ENCODE measurements around the gene VSTM2L. TPM values are rescaled to one million over a fixed set of nuclear protein-coding genes. Genes with fewer than 3 reads are reported as not detected.

Gene VSTM2L
- total and polyA plus RNA-seq, 2 of the 13 experiments (the other 11 are each of a cell fraction or from before 2014, with no cell fraction given) = not detected

- intact Hi-C loops (cut with micrococcal nuclease; ENCODE audit: unreplicated experiment) (no loop called here), in situ Hi-C loops (cut with HindIII; ENCODE audit: extremely low pct_ligation_motif_present, low pct_unique_long_range_greater_than_20kb) (no loop called here)
- ChIA-PET CTCF (ENCODE audit: low intra/inter-chr PET ratio, low total read pairs) (no interaction called here), POLR2A (no interaction called here)
- no TSS peak for BruUV-seq (replicated peaks)
- FAIRE-seq (no peak), ATAC-seq (no peak), DNase-seq (ENCODE audit: low spot score) (no peak)
- no peak overlapping the region for H3K9ac ChIP-seq (ENCODE audit: insufficient read depth, low read depth, low read length)
- no peaks in the 10 kb centered on the region for H3K36me3 ChIP-seq (replicated peaks in 1 of 2; ENCODE audit: control insufficient read depth in 1 of 2, insufficient read depth in 2 of 2, low read length in 2 of 2)
- no peaks in the 10 kb centered on the region for H3K79me2 ChIP-seq (ENCODE audit: insufficient read depth, low read length)
- no peaks in the 10 kb centered on the region for H3K4me1 ChIP-seq (ENCODE audit: insufficient read depth, low read length)
- no peak overlapping the region for H3K4me2 ChIP-seq (ENCODE audit: low read depth, low read length)
- H3K27ac ChIP-seq (ENCODE audit: extremely low read length, insufficient read depth, low read length) = no peak overlapping the region
- H3K9me3 ChIP-seq (ENCODE audit: low read length) = no peaks in the 10 kb centered on the region
- no peaks in the 10 kb centered on the region for H3K27me3 ChIP-seq (ENCODE audit: control insufficient read depth in 1 of 2, insufficient read depth in 2 of 2, low read length in 2 of 2)
- H4K20me1 ChIP-seq (ENCODE audit: insufficient read depth, low read length) = no peaks in the 10 kb centered on the region
- TF ChIP-seq ZNF441 (CRISPR knock-in tag; IDR thresholded peaks at IDR 0.05; ENCODE audit: borderline replicate concordance) (no peak), ZNF883 (CRISPR knock-in tag; IDR thresholded peaks at IDR 0.05; ENCODE audit: not compliant biosample characterization) (peak; percentile 35)
- no peak overlapping the region for H2AFZ ChIP-seq (ENCODE audit: low read length)
- H3K4me3 ChIP-seq (replicated peaks in 1 of 3; ENCODE audit: insufficient read depth in 1 of 3, low read depth in 2 of 3, low read length in 3 of 3) = no peak overlapping the region
Measured at GRCh38 chr20:37970856-37971245, 67.9 kb downstream of the VSTM2L start.

DNA sequence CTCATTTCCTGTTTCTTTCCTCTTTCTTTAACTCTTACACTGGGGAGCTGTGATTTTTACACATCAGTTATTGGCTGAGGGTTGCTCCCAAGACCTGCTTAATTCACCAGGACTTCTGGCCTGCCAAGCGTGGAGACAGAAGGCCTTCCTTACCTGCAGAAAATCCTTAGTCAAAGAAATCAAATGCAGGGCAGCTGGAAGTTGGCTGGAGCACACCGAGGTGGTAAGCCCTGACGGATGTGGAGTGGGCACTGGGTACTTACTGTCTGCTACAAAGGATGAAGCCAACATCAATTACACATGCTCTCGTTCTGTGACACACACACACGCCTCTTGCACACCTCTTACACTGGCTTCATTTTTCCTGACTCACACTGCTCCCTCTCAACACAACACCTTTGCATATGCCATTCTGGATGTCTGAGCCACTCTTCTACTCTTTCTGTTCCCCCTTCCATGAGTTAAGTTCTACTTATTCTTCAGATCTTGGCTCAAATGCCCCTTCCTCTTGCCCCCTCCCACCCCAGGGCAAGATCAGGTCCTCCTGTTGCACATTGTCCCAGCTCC lies 68.7 kb downstream of the VSTM2L start:
- Histone ChIP-seq H3K27me3 (ENCODE audit: control insufficient read depth in 1 of 2, insufficient read depth in 2 of 2, low read length in 2 of 2) (no peaks in the 10 kb centered on the region), H2AFZ (ENCODE audit: low read length) (no peak overlapping the region), H4K20me1 (ENCODE audit: insufficient read depth, low read length) (no peaks in the 10 kb centered on the region), H3K79me2 (ENCODE audit: insufficient read depth, low read length) (no peaks in the 10 kb centered on the region), H3K9me3 (ENCODE audit: low read length) (no peaks in the 10 kb centered on the region), H3K36me3 (replicated peaks in 1 of 2; ENCODE audit: control insufficient read depth in 1 of 2, insufficient read depth in 2 of 2, low read length in 2 of 2) (no peaks in the 10 kb centered on the region), H3K9ac (ENCODE audit: insufficient read depth, low read depth, low read length) (no peak overlapping the region), H3K4me3 (replicated peaks in 1 of 3; ENCODE audit: insufficient read depth in 1 of 3, low read depth in 2 of 3, low read length in 3 of 3) (no peak overlapping the region), H3K27ac (ENCODE audit: extremely low read length, insufficient read depth, low read length) (no peak overlapping the region), H3K4me1 (ENCODE audit: insufficient read depth, low read length) (no peaks in the 10 kb centered on the region), H3K4me2 (ENCODE audit: low read depth, low read length) (no peak overlapping the region)
- POLR2A ChIA-PET = no interaction called here
- CTCF ChIA-PET (ENCODE audit: low intra/inter-chr PET ratio, low total read pairs) = no interaction called here
- in situ Hi-C loops (cut with HindIII; ENCODE audit: extremely low pct_ligation_motif_present, low pct_unique_long_range_greater_than_20kb) = no loop called here
- no TSS peak for BruUV-seq (replicated peaks)
- no peak for FAIRE-seq
- WGBS (ENCODE audit: low lambda C conversion rate) = 74% methylated on average over 5 of the region's 5 CpGs
- ATAC-seq = no peak
- no peak for DNase-seq (ENCODE audit: low spot score)
- TF ChIP-seq ZNF282 (IDR thresholded peaks at IDR 0.05; ENCODE audit: partially characterized antibody) = peak; percentile 75
- TF ChIP-seq ZNF333 (CRISPR knock-in tag; IDR thresholded peaks at IDR 0.05; ENCODE audit: borderline replicate concordance) = no peak
- TF ChIP-seq, protein P1, sequence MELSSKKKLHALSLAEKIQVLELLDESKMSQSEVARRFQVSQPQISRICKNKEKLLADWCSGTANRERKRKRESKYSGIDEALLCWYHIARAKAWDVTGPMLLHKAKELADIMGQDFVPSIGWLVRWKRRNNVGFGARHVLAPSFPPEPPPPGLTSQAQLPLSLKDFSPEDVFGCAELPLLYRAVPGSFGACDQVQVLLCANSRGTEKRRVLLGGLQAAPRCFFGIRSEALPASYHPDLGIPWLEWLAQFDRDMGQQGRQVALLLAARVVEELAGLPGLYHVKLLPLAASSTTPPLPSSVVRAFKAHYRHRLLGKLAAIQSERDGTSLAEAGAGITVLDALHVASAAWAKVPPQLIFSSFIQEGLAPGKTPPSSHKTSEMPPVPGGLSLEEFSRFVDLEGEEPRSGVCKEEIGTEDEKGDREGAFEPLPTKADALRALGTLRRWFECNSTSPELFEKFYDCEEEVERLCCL (CRISPR knock-in tag; IDR thresholded peaks at IDR 0.05; ENCODE audit: borderline replicate concordance) = no peak
- no peak for TF ChIP-seq GLI4 (CRISPR knock-in tag; IDR thresholded peaks at IDR 0.05; ENCODE audit: borderline replicate concordance)
- intact Hi-C loops (cut with micrococcal nuclease; ENCODE audit: unreplicated experiment) = no loop called here

Data from HepG2 (cell line).